Trophoblast cell (in vitro differentiated cells and primary cell): ENCODE results near the gene BPHL.
"Not testable (repeated sequence)": the region's sequence is repeated elsewhere in the genome, so short reads cannot be mapped to it uniquely, and the experiment has no call there.

Experiments used
- DNase-seq, 2 donors: peaks; one replicate each; pipeline ENCODE4 v3.0.0-alpha.2; 2016
- H2AFZ ChIP-seq: 2 replicates; pipeline ENCODE4 v1.6.1; 2013; ENCODE audit warnings: low read length, moderate library complexity, mild to moderate bottlenecking; ENCODE audit not compliant: insufficient read depth, poor library complexity
- H2AK5ac ChIP-seq: 2 replicates; pipeline ENCODE4 v1.6.1; 2013; ENCODE audit warnings: mild to moderate bottlenecking, low read length
- H2BK120ac ChIP-seq: 2 replicates; pipeline ENCODE4 v1.6.1; 2013; ENCODE audit warnings: low read length, mild to moderate bottlenecking, moderate library complexity; ENCODE audit not compliant: insufficient read depth, poor library complexity
- H2BK12ac ChIP-seq: 2 replicates; pipeline ENCODE4 v1.6.1; 2013; ENCODE audit warnings: mild to moderate bottlenecking, low read length, moderate library complexity
- H2BK5ac ChIP-seq: 2 replicates; pipeline ENCODE4 v1.6.1; 2013; ENCODE audit warnings: low read length, low read depth, moderate library complexity, mild to moderate bottlenecking; ENCODE audit not compliant: poor library complexity
- H3K14ac ChIP-seq: 2 replicates; pipeline ENCODE4 v1.6.1; 2013; ENCODE audit warnings: mild to moderate bottlenecking, low read length
- H3K18ac ChIP-seq: 2 replicates; pipeline ENCODE4 v1.6.1; 2013; ENCODE audit warnings: mild to moderate bottlenecking, low read length
- H3K23ac ChIP-seq: 2 replicates; pipeline ENCODE4 v1.6.1; 2013; ENCODE audit warnings: low read length
- H3K27ac ChIP-seq: 2 replicates; pipeline ENCODE4 v1.5.1; 2013; ENCODE audit warnings: low read depth, mild to moderate bottlenecking, inconsistent platforms, low read length, moderate library complexity
- H3K27me3 ChIP-seq: 2 replicates; pipeline ENCODE4 v1.6.1; 2013; ENCODE audit warnings: inconsistent platforms, mild to moderate bottlenecking, low read length, moderate library complexity; ENCODE audit not compliant: insufficient read depth
- H3K36me3 ChIP-seq, 2 experiments: 1 replicate in 1 of 2; 2 replicates in 1 of 2; pipeline ENCODE4 v1.6.1; 2013; ENCODE audit warnings: low read length in 2 of 2, mild to moderate bottlenecking in 2 of 2, moderate library complexity in 1 of 2; ENCODE audit not compliant: insufficient read depth in 2 of 2, control insufficient read depth in 1 of 2
- H3K4ac ChIP-seq: 2 replicates; pipeline ENCODE4 v1.6.1; 2013; ENCODE audit warnings: low read depth, mild to moderate bottlenecking, low read length, moderate library complexity
- H3K4me1 ChIP-seq, 2 experiments: 1 replicate in 1 of 2; 2 replicates in 1 of 2; pipeline ENCODE4 v1.6.1; 2013; ENCODE audit warnings: low read length in 2 of 2, mild to moderate bottlenecking in 2 of 2, moderate library complexity in 1 of 2; ENCODE audit not compliant: insufficient read depth in 2 of 2, control insufficient read depth in 1 of 2
- H3K4me2 ChIP-seq: 2 replicates; pipeline ENCODE4 v1.6.1; 2013; ENCODE audit warnings: inconsistent platforms, mild to moderate bottlenecking, low read length, moderate library complexity
- H3K4me3 ChIP-seq: 2 replicates; pipeline ENCODE4 v1.5.1; 2013; ENCODE audit warnings: mild to moderate bottlenecking, low read depth, low read length, inconsistent platforms
- H3K79me1 ChIP-seq: one replicate; pipeline ENCODE4 v1.6.1; 2013; ENCODE audit warnings: low read length
- H3K79me2 ChIP-seq: 2 replicates; pipeline ENCODE4 v1.6.1; 2013; ENCODE audit warnings: low read length, mild to moderate bottlenecking; ENCODE audit not compliant: control insufficient read depth, insufficient read depth, poor library complexity
- H3K9ac ChIP-seq: 2 replicates; pipeline ENCODE4 v1.6.1; 2013; ENCODE audit warnings: mild to moderate bottlenecking, low read length
- H3K9me3 ChIP-seq: 2 replicates; pipeline ENCODE4 v1.6.1; 2013; ENCODE audit warnings: low read depth, mild to moderate bottlenecking, control low read depth, inconsistent platforms, low read length; ENCODE audit not compliant: insufficient read depth
- H4K12ac ChIP-seq: 2 replicates; pipeline ENCODE4 v1.6.1; 2013; ENCODE audit warnings: low read depth, mild to moderate bottlenecking, low read length, moderate library complexity
- H4K8ac ChIP-seq: 2 replicates; pipeline ENCODE4 v1.6.1; 2013; ENCODE audit warnings: low read depth, mild to moderate bottlenecking, low read length, moderate library complexity
- H4K91ac ChIP-seq: one replicate; pipeline ENCODE4 v1.6.1; 2013; ENCODE audit warnings: low read depth, mild to moderate bottlenecking, low read length, moderate library complexity
- WGBS: extraction: QIAGEN DNeasy Blood & Tissue Kit; methylation state at CpG from one replicate; pipeline ENCODE4 v1.1.7; 2013; ENCODE audit warnings: missing lambda C conversion rate; ENCODE audit not compliant: insufficient read length, insufficient coverage; ENCODE audit errors: extremely low coverage; 5-methylcytosine and 5-hydroxymethylcytosine counted together

BPHL gene

DNA sequence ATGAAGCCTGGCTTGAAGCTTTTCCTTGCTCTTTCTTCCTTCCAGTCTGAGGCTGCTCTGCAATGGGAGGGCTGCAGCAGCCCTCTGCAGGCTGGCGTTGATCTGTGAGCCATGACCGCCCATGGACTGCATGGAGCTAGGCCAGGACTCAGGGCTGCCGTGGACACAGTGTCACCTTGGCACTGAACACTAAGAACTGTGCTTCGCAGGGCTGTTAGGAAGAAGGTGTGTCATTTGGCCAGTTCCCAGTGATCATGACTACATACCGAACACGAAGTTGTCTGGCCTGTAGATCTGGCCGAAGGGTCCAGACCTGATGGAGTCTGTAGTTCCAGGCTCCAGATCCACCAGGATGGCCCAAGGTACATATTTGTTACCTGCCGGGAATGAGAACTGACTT lies 60.2 kb downstream of the BPHL start:
- H3K18ac ChIP-seq, H2BK5ac ChIP-seq, H2BK120ac ChIP-seq, H4K8ac ChIP-seq, H3K4ac ChIP-seq, H3K4me3 ChIP-seq, H2AFZ ChIP-seq, H3K9ac ChIP-seq, H3K79me1 ChIP-seq, H4K12ac ChIP-seq, H3K27ac ChIP-seq, DNase-seq, H3K23ac ChIP-seq, H3K36me3 ChIP-seq, H3K9me3 ChIP-seq, H3K79me2 ChIP-seq, H3K27me3 ChIP-seq, H3K4me2 ChIP-seq, H2AK5ac ChIP-seq, H2BK12ac ChIP-seq, H4K91ac ChIP-seq, H3K14ac ChIP-seq: not testable (repeated sequence)
- peaks cover 13 to 14% of the 10 kb centered on the region in 2 experiments for H3K4me1 ChIP-seq
- no CpG with 5 or more reads among the region's 8 CpGs for WGBS

DNA sequence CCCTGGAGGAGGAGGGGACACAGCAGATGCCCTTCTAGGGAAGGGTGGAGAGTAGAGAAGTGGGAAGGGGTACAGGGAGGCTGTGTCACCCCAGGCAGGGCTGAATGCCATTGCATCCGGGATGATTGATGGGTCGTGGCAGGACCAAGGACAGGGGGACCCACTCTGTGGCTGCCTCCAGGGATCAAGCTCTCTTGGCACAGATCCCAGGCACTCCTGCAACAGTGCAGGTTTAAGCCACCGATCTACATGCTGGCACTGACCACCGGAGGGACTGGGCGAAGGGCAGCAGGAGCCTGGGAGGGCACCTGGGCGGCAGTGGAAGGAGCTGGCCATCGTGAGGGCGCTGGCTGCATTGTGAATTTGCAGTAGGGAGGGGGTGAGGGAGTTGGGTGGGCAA lies 61.4 kb downstream of the BPHL start:
- H3K14ac ChIP-seq, H3K23ac ChIP-seq, H3K18ac ChIP-seq, H3K4me3 ChIP-seq, H3K36me3 ChIP-seq, H3K79me2 ChIP-seq, H2BK12ac ChIP-seq, H3K9ac ChIP-seq, H3K27ac ChIP-seq, DNase-seq, H2BK5ac ChIP-seq, H2AFZ ChIP-seq, H4K91ac ChIP-seq, H3K27me3 ChIP-seq, H2AK5ac ChIP-seq, H4K12ac ChIP-seq, H3K9me3 ChIP-seq, H2BK120ac ChIP-seq, H3K4ac ChIP-seq, H4K8ac ChIP-seq, H3K79me1 ChIP-seq: not testable (repeated sequence)
- Histone ChIP-seq H3K4me2 (peak overlapping the region; percentile 51), H3K4me1 (peaks cover 13 to 14% of the 10 kb centered on the region in 2 experiments)
- no CpG with 5 or more reads among the region's 8 CpGs for WGBS

GRCh38 chr6:3181105-3181504 lies 62.6 kb downstream of the BPHL start:
- peak in 1 of 2 donors; percentile 21 for DNase-seq
- no peak overlapping the region for H3K4me3 ChIP-seq
- no peak overlapping the region for H4K12ac ChIP-seq
- no peak overlapping the region for H3K14ac ChIP-seq
- no peak overlapping the region for H3K23ac ChIP-seq
- H3K4me1 ChIP-seq, result peaks cover 9% of the 10 kb centered on the region in 2 experiments
- no CpG with 5 or more reads among the region's 2 CpGs for WGBS
- H3K9me3 ChIP-seq, result peaks cover 2% of the 10 kb centered on the region
- no peak overlapping the region for H3K27ac ChIP-seq
- no peak overlapping the region for H3K18ac ChIP-seq
- no peak overlapping the region for H3K9ac ChIP-seq
- H4K8ac ChIP-seq, result no peak overlapping the region
- H3K4ac ChIP-seq, result no peak overlapping the region
- no peak overlapping the region for H4K91ac ChIP-seq
- H3K79me2 ChIP-seq, result no peaks in the 10 kb centered on the region
- H2BK5ac ChIP-seq, result no peak overlapping the region
- no peaks in the 10 kb centered on the region for H3K36me3 ChIP-seq
- H2BK12ac ChIP-seq, result no peak overlapping the region
- no peak overlapping the region for H2AK5ac ChIP-seq
- H2BK120ac ChIP-seq, result no peak overlapping the region
- no peak overlapping the region for H3K4me2 ChIP-seq
- H2AFZ ChIP-seq, result no peak overlapping the region
- peaks cover 2% of the 10 kb centered on the region for H3K79me1 ChIP-seq
- no peaks in the 10 kb centered on the region for H3K27me3 ChIP-seq

GRCh38 chr6:3183066-3183465 lies 64.6 kb downstream of the BPHL start:
- no peak overlapping the region for H3K9ac ChIP-seq
- H3K27ac ChIP-seq, result no peak overlapping the region
- H3K79me1 ChIP-seq, result no peaks in the 10 kb centered on the region
- H3K27me3 ChIP-seq, result no peaks in the 10 kb centered on the region
- no peak overlapping the region for H2AFZ ChIP-seq
- H2BK120ac ChIP-seq, result no peak overlapping the region
- H3K14ac ChIP-seq, result no peak overlapping the region
- H3K9me3 ChIP-seq, result no peaks in the 10 kb centered on the region
- no peak overlapping the region for H4K8ac ChIP-seq
- H3K4ac ChIP-seq, result no peak overlapping the region
- H3K79me2 ChIP-seq, result no peaks in the 10 kb centered on the region
- peaks cover 0 to 4% of the 10 kb centered on the region in 2 experiments for H3K4me1 ChIP-seq
- H2AK5ac ChIP-seq, result no peak overlapping the region
- H3K36me3 ChIP-seq, result no peaks in the 10 kb centered on the region
- no peak for DNase-seq
- no peak overlapping the region for H3K4me3 ChIP-seq
- H4K12ac ChIP-seq, result no peak overlapping the region
- WGBS, result no CpG with 5 or more reads among the region's 4 CpGs
- no peak overlapping the region for H3K18ac ChIP-seq
- no peak overlapping the region for H3K23ac ChIP-seq
- H2BK12ac ChIP-seq, result no peak overlapping the region
- H4K91ac ChIP-seq, result no peak overlapping the region
- no peak overlapping the region for H2BK5ac ChIP-seq
- H3K4me2 ChIP-seq, result no peak overlapping the region
